B cell (primary cell): Measurements from ENCODE around the gene RAB6D. TPM values are rescaled to one million over a fixed set of nuclear protein-coding genes. Genes with fewer than 3 reads are reported as not detected.

Source experiments
- ATAC-seq: fragments of 200-7000 bp; cut with Tn5 transposase; one replicate; pipeline ENCODE4 v1.10.0; 2021; ENCODE audit warnings: low read depth, mild to moderate bottlenecking, moderate number of reproducible peaks, moderate library complexity
- CTCF ChIA-PET: fragments of 350-600 bp; sonication (Branson Sonifier 250); formaldehyde crosslinking; loops from one replicate; lab custom pipeline; 2021; ENCODE audit warnings: antibody characterized with exemption, inconsistent platforms; lab: Charles Lee
- POLR2A ChIA-PET: fragments of 350-600 bp; sonication (Branson Sonifier 250); formaldehyde crosslinking; loops from one replicate; lab custom pipeline; 2021; ENCODE audit warnings: antibody characterized with exemption; lab: Charles Lee
- DNase-seq: peaks from one replicate; pipeline ENCODE4 v3.0.0; 2013
- H2AFZ ChIP-seq: 2 replicates; pipeline ENCODE4 v1.6.1; 2012; ENCODE audit warnings: mild to moderate bottlenecking, low read depth, low read length; ENCODE audit not compliant: insufficient read depth, poor library complexity, severe bottlenecking
- H3K27ac ChIP-seq, 2 donors: 1 replicate in 1 of 2; 2 replicates in 1 of 2; pipeline ENCODE4 v1.5.1; 2012 to 2013; ENCODE audit warnings: low read length in 2 of 2, mild to moderate bottlenecking in 2 of 2, moderate library complexity in 1 of 2
- H3K27me3 ChIP-seq, 4 experiments: fragments of 200-600 bp in 1 of 4; sonication (generic) in 1 of 4; replicated peaks in 1 of 4; 1 replicate in 2 of 4; 2 replicates in 2 of 4; pipeline versions ENCODE4 v1.6.1 to v1.7.0; 2013 to 2016; ENCODE audit warnings: low read length in 3 of 4, mild to moderate bottlenecking in 2 of 4, mixed read lengths in 1 of 4, moderate library complexity in 1 of 4; ENCODE audit not compliant: insufficient read depth in 4 of 4, control insufficient read depth in 3 of 4; ENCODE audit errors: control extremely low read depth in 1 of 4
- H3K36me3 ChIP-seq, 2 experiments: replicated peaks in 1 of 2; 1 replicate in 1 of 2; 2 replicates in 1 of 2; pipeline versions ENCODE4 v1.6.1 to v1.7.1; 2013; ENCODE audit warnings: low read length in 1 of 2; ENCODE audit not compliant: insufficient read depth in 2 of 2, control insufficient read depth in 1 of 2; ENCODE audit errors: control extremely low read depth in 1 of 2, extremely low read depth in 1 of 2
- H3K4me1 ChIP-seq, 2 donors: fragments of 200-600 bp in 1 of 2; sonication (generic) in 1 of 2; 1 replicate in 1 of 2; 2 replicates in 1 of 2; pipeline versions ENCODE4 v1.5.1 to v1.6.1; 2013 to 2017; ENCODE audit warnings: low read length in 2 of 2; ENCODE audit not compliant: control insufficient read depth in 2 of 2, insufficient read depth in 2 of 2
- H3K4me2 ChIP-seq: replicated peaks from 2 replicates; pipeline ENCODE3; 2012; ENCODE audit warnings: mild to moderate bottlenecking, low read depth, low read length; ENCODE audit not compliant: poor library complexity, severe bottlenecking
- H3K4me3 ChIP-seq, 5 experiments: fragments of 200-600 bp in 1 of 5; sonication (generic) in 1 of 5; 1 replicate in 3 of 5; 2 replicates in 2 of 5; pipeline versions ENCODE4 v1.5.1 to v1.7.0; 2011 to 2016; ENCODE audit warnings: low read length in 4 of 5, mild to moderate bottlenecking in 4 of 5, low read depth in 2 of 5, control low read depth in 1 of 5, moderate library complexity in 1 of 5; ENCODE audit not compliant: insufficient read depth in 1 of 5; ENCODE audit errors: control extremely low read depth in 1 of 5, extremely low read depth in 1 of 5
- H3K79me2 ChIP-seq: fragments of 200-600 bp; sonication (generic); one replicate; pipeline ENCODE4 v1.6.0; 2016; ENCODE audit warnings: low read length; ENCODE audit not compliant: control insufficient read depth, insufficient read depth
- H3K9ac ChIP-seq: fragments of 200-600 bp; sonication (generic); 2 replicates; pipeline ENCODE4 v1.6.1; 2017; ENCODE audit warnings: mild to moderate bottlenecking, low read length, moderate library complexity
- H3K9me3 ChIP-seq, 3 donors: one replicate each; pipeline versions ENCODE4 v1.6.1 to v1.7.1; 2013; ENCODE audit warnings: low read length in 2 of 3; ENCODE audit not compliant: control insufficient read depth in 2 of 3, insufficient read depth in 1 of 3; ENCODE audit errors: control extremely low read depth in 1 of 3
- H4K20me1 ChIP-seq: 2 replicates; pipeline ENCODE4 v1.6.0; 2012; ENCODE audit warnings: mild to moderate bottlenecking, low read length; ENCODE audit not compliant: insufficient read depth, control insufficient read depth, poor library complexity, severe bottlenecking
- H3K27ac Mint-ChIP-seq: one replicate; pipeline ENCODE4 v1.8.0; 2021; ENCODE audit warnings: mixed read lengths
- H3K27me3 Mint-ChIP-seq: one replicate; pipeline ENCODE4 v1.8.0; 2021; ENCODE audit warnings: mixed read lengths
- H3K4me1 Mint-ChIP-seq: one replicate; pipeline ENCODE4 v1.8.0; 2021; ENCODE audit warnings: mixed read lengths
- H3K4me3 Mint-ChIP-seq: one replicate; pipeline ENCODE4 v1.8.0; 2021; ENCODE audit warnings: mixed read lengths
- H3K9me3 Mint-ChIP-seq: one replicate; pipeline ENCODE4 v1.8.0; 2022; ENCODE audit warnings: mixed read lengths; ENCODE audit not compliant: insufficient read depth
- CTCF ChIP-seq: fragments of 200-600 bp; IDR thresholded peaks from one replicate; pipeline ENCODE4 v1.8.0; 2022; ENCODE audit warnings: antibody characterized with exemption, mild to moderate bottlenecking
- EZH2 ChIP-seq: IDR thresholded peaks from 2 replicates; pipeline ENCODE4 v1.6.1; 2012; ENCODE audit warnings: borderline replicate concordance, low read depth, mild to moderate bottlenecking, moderate library complexity, low read length; ENCODE audit not compliant: insufficient read depth, poor library complexity, severe bottlenecking
- WGBS: methylation state at CpG from one replicate; pipeline ENCODE4 v1.1.5; 2013; ENCODE audit warnings: missing lambda C conversion rate; ENCODE audit not compliant: insufficient coverage; 5-methylcytosine and 5-hydroxymethylcytosine counted together
- intact Hi-C: fragments of 100-400 bp; cut with micrococcal nuclease; formaldehyde crosslinking; loops from one replicate; pipeline ENCODE4 v1.10.0; 2022
- polyA plus RNA-seq: library from polyadenylated mRNA; depleted of rRNA; stranded (reverse); fragments of >200 nt; gene quantifications from 2 replicates; pipeline ENCODE4 v1.2.3, GENCODE V29; 2012
- total RNA-seq, 2 donors: library from RNA; stranded (reverse); fragments of 120-200 nt in 1 of 2; gene quantifications; 1 replicate in 1 of 2; 2 replicates in 1 of 2; pipeline versions ENCODE4 v1.2.3 to v1.2.4, GENCODE V29; 2013 to 2022

Gene RAB6D
- total and polyA plus RNA-seq, 2 donors (not counting 1 experiment from before 2014, with no cell fraction given) = not detected

GRCh38 chr2:131408207-131408606, 44.2 kb upstream of the RAB6D start:
- peaks cover 41% of the 10 kb centered on the region for H3K27me3 Mint-ChIP-seq
- H3K27ac ChIP-seq = no peak overlapping the region
- H3K79me2 ChIP-seq = no peaks in the 10 kb centered on the region
- ATAC-seq (no peak), DNase-seq (no peak)
- no peak overlapping the region for H2AFZ ChIP-seq
- no peaks in the 10 kb centered on the region for H4K20me1 ChIP-seq
- H3K4me2 ChIP-seq = no peak overlapping the region
- H3K4me3 ChIP-seq = no peak overlapping the region
- H3K4me3 Mint-ChIP-seq = no peak overlapping the region
- no peaks in the 10 kb centered on the region for H3K9me3 Mint-ChIP-seq
- CTCF ChIA-PET = interaction anchor here (7.2 kb wide), 1 partner anchor 265 kb away, joined by 63 read pairs; no protein-coding TSS in a partner anchor
- H3K9me3 ChIP-seq = no peaks in the 10 kb centered on the region
- no peaks in the 10 kb centered on the region for H3K4me1 Mint-ChIP-seq
- H3K27ac Mint-ChIP-seq = no peak overlapping the region
- H3K4me1 ChIP-seq = no peaks in the 10 kb centered on the region
- TF ChIP-seq EZH2 = no peak
- TF ChIP-seq CTCF = no peak
- POLR2A ChIA-PET = no interaction called here
- no peaks in the 10 kb centered on the region for H3K36me3 ChIP-seq
- no peak overlapping the region for H3K9ac ChIP-seq
- intact Hi-C loops = no loop called here
- H3K27me3 ChIP-seq = peaks cover 0 to 13% (median 1%) of the 10 kb centered on the region in 4 experiments

- CTCF ChIA-PET = interaction anchor here (0.7 kb wide), 2 partner anchors 269 to 520 kb away, joined by 3 read pairs; no protein-coding TSS in a partner anchor
- Histone ChIP-seq H3K4me1 (no peaks in the 10 kb centered on the region), H2AFZ (no peak overlapping the region), H4K20me1 (no peaks in the 10 kb centered on the region), H3K9me3 (no peaks in the 10 kb centered on the region), H3K79me2 (no peaks in the 10 kb centered on the region), H3K36me3 (no peaks in the 10 kb centered on the region), H3K27me3 (peaks cover 0 to 10% (median 1%) of the 10 kb centered on the region in 4 experiments), H3K4me3 (no peak overlapping the region), H3K9ac (no peak overlapping the region), H3K4me2 (no peak overlapping the region), H3K27ac (no peak overlapping the region)
- 76% methylated on average over 11 of the region's 12 CpGs for WGBS
- Mint-ChIP-seq H3K9me3 (no peaks in the 10 kb centered on the region), H3K27me3 (peaks cover 35% of the 10 kb centered on the region), H3K4me1 (no peaks in the 10 kb centered on the region), H3K4me3 (no peak overlapping the region), H3K27ac (no peak overlapping the region)
- DNase-seq = no peak
- intact Hi-C loops = no loop called here
- ATAC-seq = no peak
- POLR2A ChIA-PET = no interaction called here
- TF ChIP-seq CTCF (no peak), EZH2 (no peak)
These were observed 40.8 kb upstream of the RAB6D start for GRCh38 chr2:131404753-131405152.
